Uterus (tissue), 4 donors: ENCODE results near the gene MFAP4. TPM values are rescaled to one million over a fixed set of nuclear protein-coding genes. Genes with fewer than 3 reads are reported as not detected.

Experiments
- DNase-seq, 2 donors: peaks; one replicate each; pipeline ENCODE4 v3.0.0-alpha.2; 2019 to 2020
- H3K27ac ChIP-seq, 2 donors: fragments of 200-600 bp; sonication (generic); 1 replicate in 1 of 2; 2 replicates in 1 of 2; pipeline ENCODE4 v1.5.1; 2016 to 2018
- H3K27me3 ChIP-seq, 2 donors: fragments of 200-600 bp; sonication (generic); one replicate each; pipeline ENCODE4 v1.5.1; 2018 to 2019; ENCODE audit warnings: control low read depth in 1 of 2
- H3K36me3 ChIP-seq, 2 donors: fragments of 200-600 bp; sonication (generic); one replicate each; pipeline ENCODE4 v1.5.1; 2019; ENCODE audit warnings: control low read depth in 1 of 2
- H3K4me1 ChIP-seq, 2 donors: fragments of 200-600 bp; sonication (generic); one replicate each; pipeline ENCODE4 v1.5.1; 2018 to 2019; ENCODE audit warnings: control low read depth in 1 of 2
- H3K4me3 ChIP-seq, 2 donors: fragments of 200-600 bp; sonication (generic); 1 replicate in 1 of 2; 2 replicates in 1 of 2; pipeline ENCODE4 v1.5.1; 2018 to 2019; ENCODE audit warnings: mild to moderate bottlenecking in 1 of 2
- H3K9me3 ChIP-seq, 2 donors: fragments of 200-600 bp; sonication (generic); one replicate each; pipeline ENCODE4 v1.5.1; 2019; ENCODE audit warnings: control low read depth in 1 of 2
- CTCF ChIP-seq, 4 experiments: fragments of 200-600 bp in 2 of 4; fragments of 450-650 bp in 2 of 4; sonication (generic) in 2 of 4; IDR thresholded peaks; one replicate each; pipeline ENCODE4 v1.5.1; 2016 to 2019; ENCODE audit warnings: antibody characterized with exemption in 4 of 4, mild to moderate bottlenecking in 2 of 4, moderate library complexity in 1 of 4
- POLR2A ChIP-seq, 2 donors: fragments of 450-650 bp; IDR thresholded peaks; one replicate each; pipeline ENCODE4 v1.6.1; 2016; ENCODE audit warnings: antibody characterized with exemption in 2 of 2, mild to moderate bottlenecking in 1 of 2, moderate library complexity in 1 of 2
- intact Hi-C: fragments of 100-400 bp; cut with DNase I; formaldehyde crosslinking; loops from one replicate; pipeline ENCODE4 v1.15.1; 2023; ENCODE audit warnings: low total_unique reads
- microRNA counts, 2 donors: library from miRNA; unstranded; fragments of <30 nt; microRNA quantifications; one replicate each; lab custom pipeline; 2016 to 2017
- microRNA-seq: library from miRNA; unstranded; fragments of <30 nt; microRNA quantifications from one replicate; pipeline ENCODE4, GENCODE V29; 2016; ENCODE audit warnings: borderline microRNAs expressed, borderline replicate concordance
- small RNA-seq: library from RNA; depleted of rRNA; stranded (forward); fragments of <200 nt; gene quantifications from one replicate; pipeline ENCODE3, GENCODE V24; 2016
- total RNA-seq, 4 donors: library from RNA; depleted of rRNA in 3 of 4; stranded (reverse); fragments of >200 nt in 3 of 4; gene quantifications; one replicate each; pipeline versions ENCODE4 v1.1.0 to v1.2.4, GENCODE V29; 2014 to 2023
- donor health status: DM: yes; HTN: yes; CAD: no.

The MFAP4 gene
- total RNA-seq, 4 donors from 2014 or later = 81.2 to 149 (median 117) TPM

- peak; percentile 46 to 80 (median 58) for TF ChIP-seq CTCF (IDR thresholded peaks at IDR 0.05)
- no peak for TF ChIP-seq POLR2A (IDR thresholded peaks at IDR 0.05)
- Histone ChIP-seq H3K27me3 (no peaks in the 10 kb centered on the region), H3K4me3 (no peak overlapping the region), H3K4me1 (no peaks in the 10 kb centered on the region), H3K9me3 (no peaks in the 10 kb centered on the region), H3K36me3 (no peaks in the 10 kb centered on the region), H3K27ac (peak overlapping the region; percentile 26 to 37)
- DNase-seq = peak in 1 of 2 donors; percentile 61
- intact Hi-C loops = no loop called here
These were observed 49.9 kb downstream of the MFAP4 start for GRCh38 chr17:19336938-19337711.

- Histone ChIP-seq H3K27me3 (no peaks in the 10 kb centered on the region), H3K4me3 (no peak overlapping the region), H3K27ac (no peak overlapping the region), H3K9me3 (no peaks in the 10 kb centered on the region), H3K4me1 (no peaks in the 10 kb centered on the region), H3K36me3 (no peaks in the 10 kb centered on the region)
- DNase-seq = no peak
- intact Hi-C loops = no loop called here
- TF ChIP-seq CTCF (IDR thresholded peaks at IDR 0.05) (no peak), POLR2A (IDR thresholded peaks at IDR 0.05) (no peak)
These were observed 50.9 kb downstream of the MFAP4 start for GRCh38 chr17:19335951-19336631.

- no peaks in the 10 kb centered on the region for H3K36me3 ChIP-seq
- H3K9me3 ChIP-seq = no peaks in the 10 kb centered on the region
- intact Hi-C loops = no loop called here
- no peaks in the 10 kb centered on the region for H3K4me1 ChIP-seq
- no peak overlapping the region for H3K4me3 ChIP-seq
- DNase-seq = peak in 1 of 2 donors; percentile 11
- TF ChIP-seq CTCF (IDR thresholded peaks at IDR 0.05) (no peak), POLR2A (IDR thresholded peaks at IDR 0.05) (no peak)
- no peak overlapping the region for H3K27ac ChIP-seq
- no peaks in the 10 kb centered on the region for H3K27me3 ChIP-seq
These were observed 52.7 kb downstream of the MFAP4 start for GRCh38 chr17:19334331-19334730.

- Histone ChIP-seq H3K4me3 (no peak overlapping the region), H3K9me3 (no peaks in the 10 kb centered on the region), H3K27ac (no peak overlapping the region), H3K4me1 (no peaks in the 10 kb centered on the region), H3K36me3 (no peaks in the 10 kb centered on the region), H3K27me3 (no peaks in the 10 kb centered on the region)
- peak in 1 of 2 donors; percentile 14 for DNase-seq
- intact Hi-C loops = no loop called here
- TF ChIP-seq POLR2A (IDR thresholded peaks at IDR 0.05) = no peak
- no peak for TF ChIP-seq CTCF (IDR thresholded peaks at IDR 0.05)
These were observed 53.2 kb downstream of the MFAP4 start for GRCh38 chr17:19333736-19334290.

MicroRNA genes within 50 kb of the gene (microRNA counts, 767-probe panel; counts per million panel counts)
- microRNA hsa-miR-1180 (lab: Ali Mortazavi, UCI) = 3,766 to 5,080 counts per million in 2 donors

Small RNAs within 50 kb of the gene (microRNA-seq; reads per million reads assigned to microRNA genes)
- 483 reads per million, percentile 74 among the genes with 10 or more reads in this experiment for gene MIR1180

Small RNAs within 50 kb of the gene (small RNA-seq; reads per million reads assigned to genes)
- 1.4 reads per million, percentile 63 among the genes with 10 or more reads in this experiment for gene MIR1180
- gene RF00537 = not detected

Other genes with a start within 250 kb of the MFAP4 start
- gene EPN2, start 149.8 kb downstream of the MFAP4 start, total RNA-seq = 100 to 1,000 TPM in 2 of 4 donors, 10 to 100 TPM in 2; 25.6 to 145 (median 84.1) TPM
- gene B9D1, start 24.5 kb downstream of the MFAP4 start, total RNA-seq = 100 to 1,000 TPM in 1 of 4 donors, 10 to 100 TPM in 2, 1 to 10 TPM in 1; 3.8 to 105 (median 25.6) TPM
- 10 to 100 TPM in 3 of 4 donors, 1 to 10 TPM in 1; 3.3 to 72.8 (median 18.3) TPM for gene MAPK7, start 8.7 kb downstream of the MFAP4 start, total RNA-seq
- 10 to 100 TPM in 1 of 4 donors, 1 to 10 TPM in 2, under 1 TPM in 1; 0.88 to 14.7 (median 3.7) TPM for gene RNF112, start 24.0 kb upstream of the MFAP4 start, total RNA-seq
- gene SLC47A1, start 146.7 kb upstream of the MFAP4 start, total RNA-seq = 10 to 100 TPM in 3 of 4 donors, 1 to 10 TPM in 1; 6.2 to 28.5 (median 18.4) TPM